Gastrocnemius medialis (tissue), 4 donors: Measurements from ENCODE around the gene SRGAP3. TPM values are rescaled to one million over a fixed set of nuclear protein-coding genes. Genes with fewer than 3 reads are reported as not detected.

ENCODE experiments used
- ATAC-seq, 2 donors: fragments of 150-250 bp; one replicate each; pipeline ENCODE4 v1.9.1; 2016
- DNase-seq, 2 donors: peaks; one replicate each; pipeline ENCODE4 v3.0.0-alpha.2; 2019
- H3K27ac ChIP-seq, 4 donors: fragments of 200-600 bp; sonication (generic); 1 replicate in 1 of 4; 2 replicates in 3 of 4; pipeline ENCODE4 v1.5.1; 2016 to 2018; ENCODE audit warnings: mild to moderate bottlenecking in 2 of 4, moderate library complexity in 1 of 4
- H3K27me3 ChIP-seq, 3 donors: fragments of 200-600 bp; sonication (generic) in 2 of 3; 1 replicate in 1 of 3; 2 replicates in 2 of 3; pipeline versions ENCODE4 v1.5.1 to v1.6.0; 2016 to 2019; ENCODE audit warnings: mild to moderate bottlenecking in 1 of 3, moderate library complexity in 1 of 3
- H3K36me3 ChIP-seq, 2 donors: fragments of 200-600 bp; sonication (generic) in 1 of 2; one replicate each; pipeline ENCODE4 v1.5.1; 2017 to 2018
- H3K4me1 ChIP-seq, 2 donors: fragments of 200-600 bp; sonication (generic) in 1 of 2; one replicate each; pipeline ENCODE4 v1.5.1; 2016 to 2017; ENCODE audit warnings: mild to moderate bottlenecking in 2 of 2
- H3K4me3 ChIP-seq, 4 donors: fragments of 200-600 bp; sonication (generic) in 3 of 4; 1 replicate in 1 of 4; 2 replicates in 3 of 4; pipeline ENCODE4 v1.5.1; 2016 to 2019; ENCODE audit warnings: mild to moderate bottlenecking in 2 of 4
- H3K9me3 ChIP-seq, 3 donors: fragments of 200-600 bp; sonication (generic) in 2 of 3; 1 replicate in 1 of 3; 2 replicates in 2 of 3; pipeline ENCODE4 v1.5.1; 2016 to 2019
- CTCF ChIP-seq, 5 experiments: fragments of 450-650 bp in 3 of 5; fragments of 200-600 bp in 2 of 5; sonication (generic) in 2 of 5; IDR thresholded peaks in 4 of 5; conservative IDR thresholded peaks in 1 of 5; 1 replicate in 4 of 5; 2 replicates in 1 of 5; pipeline ENCODE4 v1.5.1; 2016 to 2019; ENCODE audit warnings: antibody characterized with exemption in 5 of 5, mild to moderate bottlenecking in 3 of 5, moderate library complexity in 3 of 5
- POLR2A ChIP-seq, 2 donors: fragments of 450-650 bp; IDR thresholded peaks; one replicate each; pipeline ENCODE4 v1.6.1; 2017; ENCODE audit warnings: antibody characterized with exemption in 2 of 2, mild to moderate bottlenecking in 2 of 2, moderate library complexity in 2 of 2
- in situ Hi-C, 4 donors: fragments of 200-750 bp; cut with MboI; loops; one replicate each; pipeline versions ENCODE4 v1.15.0 to v1.8.0; 2017; ENCODE audit warnings: low sequenced_read_pairs in 4 of 4
- intact Hi-C: fragments of 100-400 bp; cut with DNase I; formaldehyde crosslinking; loops from one replicate; pipeline ENCODE4 v1.15.1; 2023; ENCODE audit warnings: low total_unique reads
- total RNA-seq, 4 donors: library from RNA; depleted of rRNA; stranded (reverse); fragments of >200 nt; gene quantifications; one replicate each; pipeline versions ENCODE4 v1.1.0 to v1.2.3, GENCODE V29; 2016

The SRGAP3 gene
- total RNA-seq, 4 donors from 2014 or later, result 1.3 to 2.3 (median 1.8) TPM

GRCh38 chr3:9158865-9159630 is 90.4 kb downstream of the SRGAP3 start:
- DNase-seq (no peak), ATAC-seq (no peak)
- in situ Hi-C loops, result no loop called here
- H3K36me3 ChIP-seq, result no peaks in the 10 kb centered on the region
- no peaks in the 10 kb centered on the region for H3K27me3 ChIP-seq
- no peak for TF ChIP-seq CTCF (IDR thresholded peaks at IDR 0.05 in 4 of 5, conservative IDR thresholded peaks at IDR 0.05 in 1 of 5)
- no peak for TF ChIP-seq POLR2A (IDR thresholded peaks at IDR 0.05)
- no peak overlapping the region for H3K27ac ChIP-seq
- intact Hi-C loops, result loop anchor here (10.0 kb wide), 1 partner anchor 236 kb away; the partner anchor contains the start of gene SETD5
- H3K4me1 ChIP-seq, result peaks cover 14 to 29% of the 10 kb centered on the region in 2 donors
- no peaks in the 10 kb centered on the region for H3K9me3 ChIP-seq
- no peak overlapping the region for H3K4me3 ChIP-seq

- no peak for TF ChIP-seq CTCF (IDR thresholded peaks at IDR 0.05 in 4 of 5, conservative IDR thresholded peaks at IDR 0.05 in 1 of 5)
- no peak for TF ChIP-seq POLR2A (IDR thresholded peaks at IDR 0.05)
- Histone ChIP-seq H3K27me3 (no peaks in the 10 kb centered on the region), H3K4me3 (no peak overlapping the region), H3K4me1 (peaks cover 21 to 29% of the 10 kb centered on the region in 2 donors), H3K36me3 (no peaks in the 10 kb centered on the region), H3K9me3 (no peaks in the 10 kb centered on the region), H3K27ac (peak overlapping the region in 1 of 4 donors; percentile 80)
- in situ Hi-C loops, result no loop called here
- ATAC-seq (no peak), DNase-seq (no peak)
- intact Hi-C loops, result loop anchor here (10.0 kb wide), 1 partner anchor 237 kb away; the partner anchor contains the start of gene SETD5
Measured at GRCh38 chr3:9157651-9158362, 91.6 kb downstream of the SRGAP3 start.

GRCh38 chr3:9156604-9157003 is 92.8 kb downstream of the SRGAP3 start:
- Histone ChIP-seq H3K36me3 (no peaks in the 10 kb centered on the region), H3K27me3 (no peaks in the 10 kb centered on the region), H3K9me3 (no peaks in the 10 kb centered on the region), H3K27ac (peak overlapping the region; percentile 56 to 80 (median 60)), H3K4me3 (no peak overlapping the region), H3K4me1 (peaks cover 21 to 29% of the 10 kb centered on the region in 2 donors)
- DNase-seq, result peak; percentile 44 to 74
- ATAC-seq, result peak; percentile 72 to 76
- in situ Hi-C loops, result no loop called here
- intact Hi-C loops, result loop anchor here (10.0 kb wide), 1 partner anchor 238 kb away; the partner anchor contains the start of gene SETD5
- TF ChIP-seq CTCF (IDR thresholded peaks at IDR 0.05 in 4 of 5, conservative IDR thresholded peaks at IDR 0.05 in 1 of 5) (no peak), POLR2A (IDR thresholded peaks at IDR 0.05) (no peak)

- H3K4me3 ChIP-seq, result no peak overlapping the region
- no peak for ATAC-seq
- in situ Hi-C loops, result no loop called here
- peak overlapping the region; percentile 81 to 87 (median 82) for H3K27ac ChIP-seq
- H3K36me3 ChIP-seq, result no peaks in the 10 kb centered on the region
- no peaks in the 10 kb centered on the region for H3K27me3 ChIP-seq
- intact Hi-C loops, result loop anchor here (10.0 kb wide), 1 partner anchor 240 kb away; the partner anchor contains the start of gene SETD5
- no peak for DNase-seq
- peaks cover 21 to 29% of the 10 kb centered on the region in 2 donors for H3K4me1 ChIP-seq
- TF ChIP-seq POLR2A (IDR thresholded peaks at IDR 0.05) (no peak), CTCF (IDR thresholded peaks at IDR 0.05 in 4 of 5, conservative IDR thresholded peaks at IDR 0.05 in 1 of 5) (no peak)
- H3K9me3 ChIP-seq, result no peaks in the 10 kb centered on the region
Measured at GRCh38 chr3:9155028-9155427, 94.4 kb downstream of the SRGAP3 start.
